HG02852 (cell line): Measurements from ENCODE around the gene HRK.
"Not testable (repeated sequence)": the region's sequence is repeated elsewhere in the genome, so short reads cannot be mapped to it uniquely, and the experiment has no call there.

Source experiments
- ATAC-seq: cut with Tn5 transposase; IDR thresholded peaks from one replicate; pipeline ENCODE4 v1.9.1; 2021; ENCODE audit warnings: mild to moderate bottlenecking, moderate library complexity; ENCODE audit not compliant: unreplicated experiment

The HRK gene

GRCh38 chr12:116821291-116821690 is 60.0 kb downstream of the HRK start:
- no peak for ATAC-seq

DNA sequence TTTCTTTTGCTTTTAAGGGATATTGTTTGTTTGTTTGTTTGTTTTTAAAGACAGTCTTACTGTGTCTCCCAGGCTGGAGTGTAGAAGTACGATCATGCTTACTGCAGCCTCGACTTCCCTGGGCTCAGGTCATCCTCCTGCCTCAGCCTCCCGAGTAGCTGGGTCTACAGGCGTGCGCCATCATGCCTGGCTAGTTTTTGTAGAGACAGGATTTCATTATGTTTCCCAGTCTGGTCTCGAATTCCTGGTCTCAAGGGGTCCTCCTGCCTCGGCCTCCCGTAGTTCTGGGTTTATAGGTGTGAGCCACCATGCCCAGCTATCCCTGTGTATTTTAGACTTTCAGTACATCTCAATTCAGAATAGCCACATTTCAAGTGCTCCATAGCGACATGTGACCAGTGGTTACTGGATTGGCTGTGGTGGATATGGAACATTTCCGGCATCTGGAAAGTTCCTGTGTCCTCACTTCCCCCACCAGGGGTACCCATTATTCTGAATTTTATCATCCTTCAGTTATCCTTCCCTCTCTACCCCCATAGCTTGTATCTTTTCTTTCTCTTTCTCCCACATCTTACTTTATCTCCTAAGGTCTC is 61.1 kb downstream of the HRK start:
- ATAC-seq = no peak

GRCh38 chr12:116818948-116819832 is 62.1 kb downstream of the HRK start:
- ATAC-seq = peak; percentile 81

- ATAC-seq = no peak
Observed at GRCh38 chr12:116818341-116818856, 62.8 kb downstream of the HRK start.

DNA sequence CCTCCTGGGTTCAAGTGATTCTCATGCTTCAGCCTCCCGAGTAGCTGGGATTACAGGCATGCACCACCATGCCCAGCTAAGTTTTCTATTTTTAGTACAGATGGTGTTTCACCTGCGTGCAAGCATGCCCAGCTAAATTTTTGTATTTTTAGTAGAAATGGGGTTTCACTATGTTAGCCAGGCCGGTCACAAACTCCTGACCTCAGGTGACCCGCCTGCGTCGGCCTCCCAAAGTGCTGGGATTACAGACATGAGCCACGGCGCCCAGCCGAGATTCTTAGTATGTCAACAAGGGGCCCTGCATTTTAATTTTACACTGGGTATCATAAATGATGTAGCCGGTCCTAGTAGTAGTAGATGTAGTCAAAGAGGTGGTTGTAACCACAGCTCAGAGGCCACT is 66.5 kb downstream of the HRK start:
- ATAC-seq = not testable (repeated sequence)

GRCh38 chr12:116813271-116814041 is 67.8 kb downstream of the HRK start:
- no peak for ATAC-seq

DNA sequence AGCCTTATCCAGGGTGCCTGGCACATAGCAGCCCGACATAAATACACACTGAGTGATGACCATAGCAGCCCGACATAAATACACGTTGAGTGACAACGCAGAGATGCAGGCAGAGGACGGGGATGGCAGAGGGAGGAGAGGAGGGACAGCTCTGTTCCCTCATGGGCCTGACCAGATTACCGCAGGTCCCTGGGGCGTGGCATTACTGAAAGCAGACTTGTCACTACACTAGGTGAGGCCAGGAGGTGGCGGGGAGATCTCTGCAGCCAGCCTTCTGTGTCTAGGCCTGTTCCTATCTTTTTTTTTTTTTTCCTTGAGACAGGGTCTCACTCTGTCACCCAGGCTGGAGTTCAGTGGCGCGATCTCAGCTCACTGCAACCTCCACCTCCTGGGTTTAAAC is 69.0 kb downstream of the HRK start:
- ATAC-seq = no peak

DNA sequence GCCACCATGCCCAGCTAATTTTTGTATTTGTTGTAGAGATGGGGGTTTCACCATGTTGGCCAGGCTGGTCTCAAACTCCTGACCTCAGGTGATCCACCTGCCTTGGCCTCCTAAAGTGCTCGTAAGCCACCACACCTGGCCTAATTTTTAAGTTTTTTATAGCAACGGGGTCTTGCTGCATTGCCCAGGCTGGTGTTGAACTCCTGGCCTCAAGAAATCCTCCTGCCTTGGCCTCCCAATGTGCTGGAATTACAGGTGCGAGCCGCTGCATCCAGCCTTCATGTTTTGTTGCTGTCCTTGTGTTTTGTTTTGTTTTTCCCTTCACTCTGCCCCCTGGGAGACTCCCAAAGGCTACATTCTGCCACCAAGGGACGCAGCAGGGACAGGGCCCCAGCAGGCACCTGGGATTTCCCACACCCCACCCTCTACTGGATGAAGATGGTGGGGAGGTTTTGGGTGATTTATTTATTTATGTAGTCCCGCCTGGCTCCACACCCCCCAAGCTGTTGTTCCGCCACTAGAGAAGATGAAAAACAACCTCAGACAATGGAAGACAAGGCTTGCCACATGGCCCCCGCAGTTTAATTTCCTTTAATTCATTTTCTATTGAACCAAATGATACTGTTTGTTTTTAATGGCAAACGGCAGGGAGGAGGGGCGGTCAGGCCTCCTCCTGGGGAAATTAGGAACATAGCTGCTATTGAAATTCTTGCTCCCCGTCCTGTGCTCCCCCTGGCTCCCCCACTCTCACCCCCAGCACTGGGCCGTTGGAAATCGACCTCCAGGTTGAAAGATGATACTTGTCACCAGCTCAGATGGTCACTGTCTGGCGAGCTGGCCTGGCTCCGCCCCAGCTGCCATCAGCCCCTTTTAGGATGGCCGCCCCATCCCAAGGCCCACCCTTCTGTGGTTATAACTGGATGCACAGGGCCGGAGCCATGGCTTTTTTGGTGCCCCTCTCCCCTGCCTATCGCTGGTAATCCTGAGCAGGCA is 72.8 kb downstream of the HRK start:
- no peak for ATAC-seq

DNA sequence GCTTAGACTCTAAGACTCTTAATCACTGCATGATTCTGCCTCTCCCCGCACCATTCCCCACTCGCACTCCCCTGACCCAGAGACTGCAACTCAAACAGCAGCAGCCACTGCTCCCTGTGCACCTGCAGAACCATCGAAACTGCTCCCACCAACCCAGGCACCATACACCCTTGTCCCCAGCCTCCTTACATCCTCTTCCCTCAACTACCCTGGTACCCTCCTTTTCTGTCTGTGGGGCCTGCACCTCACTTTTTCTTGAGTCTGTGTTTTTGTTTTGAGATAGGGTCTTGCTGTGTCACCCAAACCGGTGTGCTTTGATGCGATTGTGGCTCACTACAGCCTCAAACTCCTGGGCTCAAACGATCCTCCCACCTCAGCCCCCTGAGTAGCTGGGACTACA is 73.7 kb downstream of the HRK start:
- ATAC-seq = no peak

DNA sequence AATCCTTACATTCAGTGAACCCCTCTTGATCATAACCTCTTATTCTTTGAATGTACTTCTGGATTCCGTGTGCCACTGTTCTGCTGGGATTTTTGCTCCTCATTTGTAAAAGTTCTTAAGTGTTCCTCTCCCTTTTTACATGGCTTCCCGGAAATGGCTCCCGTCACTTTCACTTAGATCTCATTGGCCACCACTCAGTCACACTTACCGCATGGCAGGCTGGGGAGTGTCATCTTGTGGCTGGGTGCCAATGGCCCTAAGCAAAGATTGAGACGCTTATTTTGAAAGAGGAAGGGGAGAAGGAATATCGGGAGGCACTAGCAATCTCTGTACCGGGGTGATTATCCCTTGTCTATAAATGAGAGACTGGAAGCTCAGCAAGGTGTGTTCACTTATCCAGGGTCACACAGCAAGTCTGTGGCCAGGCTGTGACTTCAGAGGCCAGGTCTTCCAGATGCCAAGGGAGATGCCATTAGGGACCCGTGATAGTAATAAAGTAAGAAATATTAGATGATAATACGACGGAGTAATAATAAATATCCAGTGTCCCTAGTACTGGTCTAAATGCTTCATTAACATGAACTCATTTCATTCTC is 74.3 kb downstream of the HRK start:
- ATAC-seq = no peak
